OCI-LY1 (cell line): ENCODE data around the gene RAD21L1.

Experiments
- CTCF ChIP-seq: fragments of 200-600 bp; sonication (generic), shearing (Covaris generic); IDR thresholded peaks from 2 replicates; pipeline ENCODE4 v1.5.1; 2017; ENCODE audit warnings: mild to moderate bottlenecking, antibody characterized with exemption, low read length, moderate library complexity, mixed read lengths
- EZH2 ChIP-seq: fragments of 200-600 bp; sonication (generic), shearing (Covaris generic); IDR thresholded peaks from 2 replicates; pipeline ENCODE4 v1.8.0; 2017; ENCODE audit warnings: borderline replicate concordance, mixed run types, mild to moderate bottlenecking, antibody characterized with exemption, low read length, moderate library complexity, mixed read lengths

GRCh38 chr20:1273366-1273765 is 47.5 kb downstream of the RAD21L1 start:
- TF ChIP-seq CTCF (no peak), EZH2 (no peak)
